Keratinocyte (primary cell): ENCODE results near the gene MAD1L1. TPM values are rescaled to one million over a fixed set of nuclear protein-coding genes. Genes with fewer than 3 reads are reported as not detected.

Experiments
- DNase-seq: peaks from one replicate; pipeline ENCODE4 v3.0.0-alpha.2; 2011; ENCODE audit warnings: low read depth, missing footprints, low spot score
- FAIRE-seq: peaks from 2 replicates; lab custom pipeline; 2011; peaks lifted over from hg19 to GRCh38; lab: Jason Lieb, UNC
- H2AFZ ChIP-seq: 2 replicates; pipeline ENCODE4 v1.6.0; 2012; ENCODE audit warnings: low read length, control low read depth, inconsistent platforms; ENCODE audit not compliant: control insufficient read depth
- H3K27ac ChIP-seq: 2 replicates; pipeline ENCODE4 v1.5.1; 2011; ENCODE audit warnings: low read length; ENCODE audit not compliant: control insufficient read depth, insufficient read depth
- H3K27me3 ChIP-seq: 3 replicates; pipeline ENCODE4 v1.6.0; 2011; ENCODE audit warnings: low read length; ENCODE audit not compliant: control insufficient read depth, insufficient read depth; ENCODE audit errors: extremely low read depth
- H3K36me3 ChIP-seq, 2 experiments: 2 replicates in 1 of 2; 3 replicates in 1 of 2; pipeline ENCODE4 v1.5.1; 2011; ENCODE audit warnings: low read length in 2 of 2, mild to moderate bottlenecking in 1 of 2; ENCODE audit not compliant: control insufficient read depth in 2 of 2, insufficient read depth in 2 of 2; ENCODE audit errors: extremely low read depth in 1 of 2
- H3K4me1 ChIP-seq: 3 replicates; pipeline ENCODE4 v1.5.1; 2011; ENCODE audit warnings: low read length; ENCODE audit not compliant: control insufficient read depth, insufficient read depth; ENCODE audit errors: extremely low read depth
- H3K4me2 ChIP-seq: 3 replicates; pipeline ENCODE4 v1.6.0; 2011; ENCODE audit warnings: low read depth, low read length; ENCODE audit not compliant: control insufficient read depth, insufficient read depth; ENCODE audit errors: extremely low read depth
- H3K4me3 ChIP-seq, 3 experiments: fragments of 200-600 bp in 1 of 3; sonication (generic) in 1 of 3; 2 replicates in 2 of 3; 3 replicates in 1 of 3; pipeline ENCODE4 v1.5.1; 2011 to 2016; ENCODE audit warnings: low read length in 3 of 3, mild to moderate bottlenecking in 3 of 3, control low read depth in 2 of 3, inconsistent platforms in 1 of 3, low read depth in 1 of 3, mixed read lengths in 1 of 3, mixed run types in 1 of 3, moderate library complexity in 1 of 3; ENCODE audit not compliant: control insufficient read depth in 2 of 3, insufficient read depth in 2 of 3; ENCODE audit errors: extremely low read depth in 1 of 3
- H3K79me2 ChIP-seq: 2 replicates; pipeline ENCODE4 v1.6.0; 2012; ENCODE audit warnings: low read length; ENCODE audit not compliant: control insufficient read depth, insufficient read depth
- H3K9ac ChIP-seq: 3 replicates; pipeline ENCODE4 v1.6.0; 2011; ENCODE audit warnings: low read length; ENCODE audit not compliant: control insufficient read depth, insufficient read depth; ENCODE audit errors: extremely low read depth
- H3K9me1 ChIP-seq: 3 replicates; pipeline ENCODE4 v1.6.0; 2011; ENCODE audit warnings: low read length; ENCODE audit not compliant: control insufficient read depth, insufficient read depth; ENCODE audit errors: extremely low read depth
- H3K9me3 ChIP-seq: 2 replicates; pipeline ENCODE4 v1.5.1; 2012; ENCODE audit warnings: low read depth, low read length; ENCODE audit not compliant: control insufficient read depth
- H4K20me1 ChIP-seq: 3 replicates; pipeline ENCODE4 v1.6.0; 2011; ENCODE audit warnings: low read length; ENCODE audit not compliant: control insufficient read depth, insufficient read depth; ENCODE audit errors: extremely low read depth
- EZH2 ChIP-seq: IDR thresholded peaks from one replicate; pipeline ENCODE4 v1.6.1; 2012; ENCODE audit warnings: inconsistent platforms, mild to moderate bottlenecking, low read length, moderate library complexity
- dilution Hi-C: fragments of 300-500 bp; cut with MboI; formaldehyde crosslinking; loops from one replicate; pipeline ENCODE4 v1.7.0; 2020; ENCODE audit warnings: low sequenced_read_pairs; ENCODE audit not compliant: extremely low pct_ligation_motif_present
- polyA plus RNA-seq, 5 experiments: library from polyadenylated mRNA; depleted of rRNA in 3 of 5; stranded (reverse) in 3 of 5; stranded (forward) in 1 of 5; unstranded in 1 of 5; fragments of >200 nt; gene quantifications; 1 replicate in 1 of 5; 2 replicates in 3 of 5; 3 replicates in 1 of 5; pipeline versions ENCODE4 v1.2.1 to v1.2.3, GENCODE V29; 2011 to 2012; ENCODE audit warnings: missing spikeins in 2 of 5, low read depth in 1 of 5, low replicate concordance in 1 of 5
- TF ChIP-seq, protein P1 (sequence below), 3 experiments: IDR thresholded peaks in 1 of 3; conservative IDR thresholded peaks in 1 of 3; optimal IDR thresholded peaks in 1 of 3; 2 replicates in 2 of 3; 3 replicates in 1 of 3; pipeline versions ENCODE3 to v1.5.1; 2011; ENCODE audit warnings: low read length in 3 of 3, mild to moderate bottlenecking in 3 of 3, moderate library complexity in 2 of 3, control low read depth in 1 of 3, inconsistent platforms in 1 of 3; ENCODE audit not compliant: insufficient read depth in 2 of 3; ENCODE audit errors: extremely low read depth in 1 of 3

MAD1L1 gene
- polyA plus RNA-seq, 1 donor (not counting 4 experiments of a cell fraction or from before 2014, with no cell fraction given), result 18.0 TPM

DNA sequence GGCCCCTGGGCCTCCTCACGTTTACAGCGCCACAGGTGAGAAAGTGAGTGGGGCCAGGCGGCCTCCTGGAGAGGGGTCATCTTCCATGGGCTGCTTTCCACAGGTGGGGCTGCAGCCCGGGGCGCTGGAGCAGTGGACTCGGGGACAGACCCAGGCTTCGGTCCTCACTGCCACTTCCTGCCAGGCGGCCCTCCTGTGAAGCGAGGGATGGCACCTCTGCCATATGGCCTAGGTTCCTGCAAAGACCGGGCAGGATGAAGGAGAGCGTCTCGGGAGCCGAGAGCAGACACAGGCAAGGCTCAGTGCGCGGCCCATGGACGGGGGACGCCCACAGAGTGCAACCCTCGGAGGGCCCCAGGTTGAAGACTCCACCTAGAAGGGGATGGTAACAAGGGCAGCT, 106.8 kb downstream of the MAD1L1 start:
- Histone ChIP-seq H3K27me3 (no peaks in the 10 kb centered on the region), H3K9me3 (no peaks in the 10 kb centered on the region), H3K27ac (no peak overlapping the region), H3K36me3 (peaks cover 0 to 17% of the 10 kb centered on the region in 2 experiments), H2AFZ (no peak overlapping the region), H3K4me2 (no peak overlapping the region), H3K4me1 (no peaks in the 10 kb centered on the region), H3K79me2 (no peaks in the 10 kb centered on the region), H4K20me1 (no peaks in the 10 kb centered on the region), H3K9me1 (no peaks in the 10 kb centered on the region), H3K9ac (no peak overlapping the region), H3K4me3 (no peak overlapping the region)
- TF ChIP-seq, protein P1, sequence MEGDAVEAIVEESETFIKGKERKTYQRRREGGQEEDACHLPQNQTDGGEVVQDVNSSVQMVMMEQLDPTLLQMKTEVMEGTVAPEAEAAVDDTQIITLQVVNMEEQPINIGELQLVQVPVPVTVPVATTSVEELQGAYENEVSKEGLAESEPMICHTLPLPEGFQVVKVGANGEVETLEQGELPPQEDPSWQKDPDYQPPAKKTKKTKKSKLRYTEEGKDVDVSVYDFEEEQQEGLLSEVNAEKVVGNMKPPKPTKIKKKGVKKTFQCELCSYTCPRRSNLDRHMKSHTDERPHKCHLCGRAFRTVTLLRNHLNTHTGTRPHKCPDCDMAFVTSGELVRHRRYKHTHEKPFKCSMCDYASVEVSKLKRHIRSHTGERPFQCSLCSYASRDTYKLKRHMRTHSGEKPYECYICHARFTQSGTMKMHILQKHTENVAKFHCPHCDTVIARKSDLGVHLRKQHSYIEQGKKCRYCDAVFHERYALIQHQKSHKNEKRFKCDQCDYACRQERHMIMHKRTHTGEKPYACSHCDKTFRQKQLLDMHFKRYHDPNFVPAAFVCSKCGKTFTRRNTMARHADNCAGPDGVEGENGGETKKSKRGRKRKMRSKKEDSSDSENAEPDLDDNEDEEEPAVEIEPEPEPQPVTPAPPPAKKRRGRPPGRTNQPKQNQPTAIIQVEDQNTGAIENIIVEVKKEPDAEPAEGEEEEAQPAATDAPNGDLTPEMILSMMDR (optimal IDR thresholded peaks at IDR 0.05 in 1 of 3, IDR thresholded peaks at IDR 0.05 in 1 of 3, conservative IDR thresholded peaks at IDR 0.05 in 1 of 3; ENCODE audit: extremely low read depth in 1 of 3, insufficient read depth in 2 of 3, low read length in 3 of 3), result no peak
- no peak for TF ChIP-seq EZH2
- dilution Hi-C loops, result no loop called here
- FAIRE-seq, result no peak
- no peak for DNase-seq

DNA sequence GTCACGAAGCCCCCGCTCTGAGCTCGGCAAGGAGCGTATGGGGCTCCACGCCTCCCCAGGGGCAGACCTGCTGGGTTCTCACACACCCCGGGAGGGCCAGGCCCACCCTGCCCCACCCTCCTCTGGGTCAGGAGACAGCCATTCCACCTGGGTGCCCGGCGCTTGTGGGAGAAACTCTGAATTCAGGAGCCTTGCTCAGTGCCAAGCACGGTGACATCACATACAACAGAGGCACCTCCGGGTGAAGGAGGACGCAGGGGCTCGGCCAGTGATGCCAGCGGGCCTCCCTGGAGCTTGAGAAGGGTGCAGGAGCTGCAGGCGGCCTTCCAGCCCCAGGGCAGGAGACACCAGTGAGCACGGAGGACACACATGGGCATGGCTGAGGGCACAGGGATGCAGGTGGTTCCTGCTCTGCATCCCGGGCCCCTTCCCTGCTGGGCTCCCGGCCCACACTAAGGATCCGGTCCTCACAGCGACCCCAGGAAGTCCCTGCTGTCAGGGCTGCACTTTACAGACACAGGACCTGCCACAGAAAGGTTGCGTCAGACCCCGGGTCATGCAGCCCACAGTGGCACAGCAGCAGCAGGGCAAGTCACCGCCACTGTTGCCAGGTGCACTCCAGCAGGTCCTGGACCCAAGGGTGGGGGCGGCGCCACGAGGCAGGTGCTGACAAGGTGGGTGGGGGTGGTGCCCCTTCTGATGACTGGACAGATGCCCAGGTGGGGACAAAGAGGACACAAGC, 108.0 kb downstream of the MAD1L1 start:
- Histone ChIP-seq H3K79me2 (no peaks in the 10 kb centered on the region), H2AFZ (no peak overlapping the region), H3K27ac (no peak overlapping the region), H3K4me3 (no peak overlapping the region), H3K36me3 (peaks cover 0 to 17% of the 10 kb centered on the region in 2 experiments), H3K27me3 (no peaks in the 10 kb centered on the region), H3K4me1 (peaks cover 4% of the 10 kb centered on the region), H3K9ac (no peak overlapping the region), H3K9me3 (no peaks in the 10 kb centered on the region), H3K4me2 (no peak overlapping the region), H3K9me1 (no peaks in the 10 kb centered on the region), H4K20me1 (no peaks in the 10 kb centered on the region)
- no peak for TF ChIP-seq EZH2
- TF ChIP-seq, protein P1 (optimal IDR thresholded peaks at IDR 0.05 in 1 of 3, IDR thresholded peaks at IDR 0.05 in 1 of 3, conservative IDR thresholded peaks at IDR 0.05 in 1 of 3; ENCODE audit: extremely low read depth in 1 of 3, insufficient read depth in 2 of 3, low read length in 3 of 3), result no peak
- FAIRE-seq (no peak), DNase-seq (no peak)
- dilution Hi-C loops, result no loop called here
